ENCODE measurements around the gene ALKBH3. TPM values are rescaled to one million over a fixed set of nuclear protein-coding genes. Genes with fewer than 3 reads are reported as not detected.

ALKBH3 gene
- total and polyA plus RNA-seq, 4 donors = 7.8 to 17.2 (median 13.8) TPM

GRCh38 chr11:43856993-43857392, 23.6 kb upstream of the ALKBH3 start (continued):
- TF ChIP-seq REST (IDR thresholded peaks at IDR 0.05) (no peak), MAX (IDR thresholded peaks at IDR 0.05) (no peak), HNF4A (conservative IDR thresholded peaks at IDR 0.05) (no peak)

DNA sequence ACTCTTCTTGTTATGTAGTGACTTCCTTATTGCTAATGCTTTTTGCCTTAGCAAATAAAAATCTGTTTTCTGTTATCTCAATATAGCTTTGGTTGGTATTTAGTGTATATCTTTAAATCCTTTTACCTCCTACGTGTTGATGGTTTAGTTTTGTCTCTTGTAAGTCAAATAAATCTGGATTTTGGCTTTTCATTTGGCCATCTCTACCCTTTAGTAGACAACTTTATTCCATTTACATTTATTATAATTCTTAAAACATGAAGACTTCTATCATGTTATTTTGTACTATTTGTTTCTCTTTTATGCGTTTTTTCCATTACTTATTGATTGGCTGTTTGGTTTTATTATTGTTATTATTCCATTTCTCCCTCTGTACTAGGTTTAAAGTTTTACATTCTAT, 19.5 kb upstream of the ALKBH3 start:
- Histone ChIP-seq H3K27ac (ENCODE audit: low read depth in 1 of 2, low read length in 2 of 2) (no peak overlapping the region), H3K36me3 (ENCODE audit: control insufficient read depth in 4 of 4, insufficient read depth in 3 of 4, low read depth in 1 of 4, low read length in 3 of 4) (peaks cover 0 to 3% (median 0%) of the 10 kb centered on the region in 4 donors), H3K4me1 (ENCODE audit: control insufficient read depth in 4 of 4, insufficient read depth in 4 of 4, low read length in 3 of 4) (no peaks in the 10 kb centered on the region), H3K9ac (ENCODE audit: low read depth in 1 of 2, low read length in 2 of 2) (no peak overlapping the region), H3K9me3 (ENCODE audit: control insufficient read depth in 4 of 4, low read length in 3 of 4) (no peaks in the 10 kb centered on the region), H3K4me3 (ENCODE audit: low read depth in 1 of 3, low read length in 3 of 3) (no peak overlapping the region), H3K27me3 (ENCODE audit: control insufficient read depth in 4 of 4, insufficient read depth in 4 of 4, low read length in 3 of 4) (no peaks in the 10 kb centered on the region)
- TF ChIP-seq JUND (IDR thresholded peaks at IDR 0.05) (no peak), RXRA (IDR thresholded peaks at IDR 0.05) (no peak), HNF4G (IDR thresholded peaks at IDR 0.05) (no peak), HNF4A (conservative IDR thresholded peaks at IDR 0.05) (no peak), MAX (IDR thresholded peaks at IDR 0.05) (no peak), RAD21 (IDR thresholded peaks at IDR 0.05) (no peak), GABPA (IDR thresholded peaks at IDR 0.05 in 1 of 2, conservative IDR thresholded peaks at IDR 0.05 in 1 of 2) (no peak)
- no peak for DNase-seq (ENCODE audit: low spot score)
- 76% methylated on average over 2 of the region's 2 CpGs for WGBS

- WGBS = 85% methylated on average over 2 of the region's 2 CpGs
- H3K27ac ChIP-seq (ENCODE audit: low read depth in 1 of 2, low read length in 2 of 2) = no peak overlapping the region
- DNase-seq (ENCODE audit: low spot score) = no peak
- no peaks in the 10 kb centered on the region for H3K9me3 ChIP-seq (ENCODE audit: control insufficient read depth in 4 of 4, low read length in 3 of 4)
- no peaks in the 10 kb centered on the region for H3K36me3 ChIP-seq (ENCODE audit: control insufficient read depth in 4 of 4, insufficient read depth in 3 of 4, low read depth in 1 of 4, low read length in 3 of 4)
- no peak overlapping the region for H3K4me3 ChIP-seq (ENCODE audit: low read depth in 1 of 3, low read length in 3 of 3)
- H3K4me1 ChIP-seq (ENCODE audit: control insufficient read depth in 4 of 4, insufficient read depth in 4 of 4, low read length in 3 of 4) = peaks cover 0 to 4% (median 2%) of the 10 kb centered on the region in 4 donors
- TF ChIP-seq FOXA2 (IDR thresholded peaks at IDR 0.05) (no peak), YY1 (IDR thresholded peaks at IDR 0.05) (no peak), FOXA1 (IDR thresholded peaks at IDR 0.05) (no peak), JUND (IDR thresholded peaks at IDR 0.05) (no peak), NR2F2 (IDR thresholded peaks at IDR 0.05) (no peak), MAX (IDR thresholded peaks at IDR 0.05) (no peak), RXRA (IDR thresholded peaks at IDR 0.05) (no peak), HNF4G (IDR thresholded peaks at IDR 0.05) (no peak), SP1 (IDR thresholded peaks at IDR 0.05) (no peak), RAD21 (IDR thresholded peaks at IDR 0.05) (no peak), REST (IDR thresholded peaks at IDR 0.05) (no peak), EGR1 (IDR thresholded peaks at IDR 0.05; ENCODE audit: low read depth in 2 of 2) (no peak), GABPA (IDR thresholded peaks at IDR 0.05 in 1 of 2, conservative IDR thresholded peaks at IDR 0.05 in 1 of 2) (no peak), TAF1 (conservative IDR thresholded peaks at IDR 0.05) (no peak), HNF4A (conservative IDR thresholded peaks at IDR 0.05) (no peak), CTCF (IDR thresholded peaks at IDR 0.05; ENCODE audit: low read depth, low read length, missing input control) (no peak)
- TF ChIP-seq, protein P1, sequence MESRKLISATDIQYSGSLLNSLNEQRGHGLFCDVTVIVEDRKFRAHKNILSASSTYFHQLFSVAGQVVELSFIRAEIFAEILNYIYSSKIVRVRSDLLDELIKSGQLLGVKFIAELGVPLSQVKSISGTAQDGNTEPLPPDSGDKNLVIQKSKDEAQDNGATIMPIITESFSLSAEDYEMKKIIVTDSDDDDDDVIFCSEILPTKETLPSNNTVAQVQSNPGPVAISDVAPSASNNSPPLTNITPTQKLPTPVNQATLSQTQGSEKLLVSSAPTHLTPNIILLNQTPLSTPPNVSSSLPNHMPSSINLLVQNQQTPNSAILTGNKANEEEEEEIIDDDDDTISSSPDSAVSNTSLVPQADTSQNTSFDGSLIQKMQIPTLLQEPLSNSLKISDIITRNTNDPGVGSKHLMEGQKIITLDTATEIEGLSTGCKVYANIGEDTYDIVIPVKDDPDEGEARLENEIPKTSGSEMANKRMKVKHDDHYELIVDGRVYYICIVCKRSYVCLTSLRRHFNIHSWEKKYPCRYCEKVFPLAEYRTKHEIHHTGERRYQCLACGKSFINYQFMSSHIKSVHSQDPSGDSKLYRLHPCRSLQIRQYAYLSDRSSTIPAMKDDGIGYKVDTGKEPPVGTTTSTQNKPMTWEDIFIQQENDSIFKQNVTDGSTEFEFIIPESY (IDR thresholded peaks at IDR 0.05) = no peak
- TF ChIP-seq, protein P2, sequence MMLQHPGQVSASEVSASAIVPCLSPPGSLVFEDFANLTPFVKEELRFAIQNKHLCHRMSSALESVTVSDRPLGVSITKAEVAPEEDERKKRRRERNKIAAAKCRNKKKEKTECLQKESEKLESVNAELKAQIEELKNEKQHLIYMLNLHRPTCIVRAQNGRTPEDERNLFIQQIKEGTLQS (IDR thresholded peaks at IDR 0.05) = no peak
- peaks cover 0 to 3% (median under 1%) of the 10 kb centered on the region in 4 donors for H3K27me3 ChIP-seq (ENCODE audit: control insufficient read depth in 4 of 4, insufficient read depth in 4 of 4, low read length in 3 of 4)
- no peak overlapping the region for H3K9ac ChIP-seq (ENCODE audit: low read depth in 1 of 2, low read length in 2 of 2)
Observed at GRCh38 chr11:43866520-43866919, 14.1 kb upstream of the ALKBH3 start.
